Measurements from ENCODE around the gene OR13C8. TPM values are rescaled to one million over a fixed set of nuclear protein-coding genes. Genes with fewer than 3 reads are reported as not detected.

OR13C8 gene
- total RNA-seq, 6 experiments from 2014 or later, result not detected

DNA sequence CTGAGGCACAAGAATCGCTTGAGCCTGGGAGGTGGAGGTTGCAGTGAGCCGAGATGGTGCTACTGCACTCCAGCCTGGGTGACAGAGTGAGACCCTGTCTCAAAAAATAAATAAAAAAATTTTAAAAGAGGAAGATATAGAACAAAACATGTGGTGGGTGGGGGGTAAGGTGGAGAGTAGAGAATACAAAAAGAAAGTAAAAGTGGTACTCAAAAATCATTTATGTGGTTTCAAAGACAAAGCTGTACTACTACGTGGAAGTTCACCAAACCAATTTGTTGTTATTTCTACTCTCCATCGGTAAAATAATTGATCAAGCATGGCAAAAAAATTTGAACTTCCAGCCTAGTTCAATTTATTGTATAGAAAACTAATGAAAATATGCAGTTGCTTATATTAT is 24.3 kb upstream of the OR13C8 start:
- intact Hi-C loops (cut with DNase I), result no loop called here

GRCh38 chr9:104553261-104553660 is 15.7 kb upstream of the OR13C8 start:
- ATAC-seq (no peak), DNase-seq (no peak)
- 13% methylated on average over 1 of the region's 1 CpG for WGBS (ENCODE audit: insufficient coverage, low coverage, low lambda C conversion rate, missing lambda C conversion rate)
- no peaks in the 10 kb centered on the region for H3K9me3 ChIP-seq
- no peaks in the 10 kb centered on the region for H3K4me1 ChIP-seq
- no peaks in the 10 kb centered on the region for H3K27me3 ChIP-seq
- TF ChIP-seq POLR2A (IDR thresholded peaks at IDR 0.05), result no peak
- TF ChIP-seq, protein P1, sequence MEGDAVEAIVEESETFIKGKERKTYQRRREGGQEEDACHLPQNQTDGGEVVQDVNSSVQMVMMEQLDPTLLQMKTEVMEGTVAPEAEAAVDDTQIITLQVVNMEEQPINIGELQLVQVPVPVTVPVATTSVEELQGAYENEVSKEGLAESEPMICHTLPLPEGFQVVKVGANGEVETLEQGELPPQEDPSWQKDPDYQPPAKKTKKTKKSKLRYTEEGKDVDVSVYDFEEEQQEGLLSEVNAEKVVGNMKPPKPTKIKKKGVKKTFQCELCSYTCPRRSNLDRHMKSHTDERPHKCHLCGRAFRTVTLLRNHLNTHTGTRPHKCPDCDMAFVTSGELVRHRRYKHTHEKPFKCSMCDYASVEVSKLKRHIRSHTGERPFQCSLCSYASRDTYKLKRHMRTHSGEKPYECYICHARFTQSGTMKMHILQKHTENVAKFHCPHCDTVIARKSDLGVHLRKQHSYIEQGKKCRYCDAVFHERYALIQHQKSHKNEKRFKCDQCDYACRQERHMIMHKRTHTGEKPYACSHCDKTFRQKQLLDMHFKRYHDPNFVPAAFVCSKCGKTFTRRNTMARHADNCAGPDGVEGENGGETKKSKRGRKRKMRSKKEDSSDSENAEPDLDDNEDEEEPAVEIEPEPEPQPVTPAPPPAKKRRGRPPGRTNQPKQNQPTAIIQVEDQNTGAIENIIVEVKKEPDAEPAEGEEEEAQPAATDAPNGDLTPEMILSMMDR (IDR thresholded peaks at IDR 0.05), result no peak
- H3K4me3 ChIP-seq, result no peak overlapping the region
- intact Hi-C loops (cut with DNase I), result no loop called here
- no peaks in the 10 kb centered on the region for H3K36me3 ChIP-seq
- H3K27ac ChIP-seq, result no peak overlapping the region

More for the DNA sequence above, 24.3 kb upstream of the OR13C8 start:
- WGBS (ENCODE audit: insufficient coverage, low coverage, low lambda C conversion rate, missing lambda C conversion rate), result 86% methylated on average over 4 of the region's 4 CpGs
- no peaks in the 10 kb centered on the region for H3K4me1 ChIP-seq
- no peaks in the 10 kb centered on the region for H3K36me3 ChIP-seq
- TF ChIP-seq, protein P1 (IDR thresholded peaks at IDR 0.05), result no peak
- TF ChIP-seq POLR2A (IDR thresholded peaks at IDR 0.05), result no peak
- ATAC-seq (no peak), DNase-seq (no peak)
- H3K9me3 ChIP-seq, result no peaks in the 10 kb centered on the region
- H3K4me3 ChIP-seq, result no peak overlapping the region
- H3K27ac ChIP-seq, result no peak overlapping the region
- H3K27me3 ChIP-seq, result no peaks in the 10 kb centered on the region

DNA sequence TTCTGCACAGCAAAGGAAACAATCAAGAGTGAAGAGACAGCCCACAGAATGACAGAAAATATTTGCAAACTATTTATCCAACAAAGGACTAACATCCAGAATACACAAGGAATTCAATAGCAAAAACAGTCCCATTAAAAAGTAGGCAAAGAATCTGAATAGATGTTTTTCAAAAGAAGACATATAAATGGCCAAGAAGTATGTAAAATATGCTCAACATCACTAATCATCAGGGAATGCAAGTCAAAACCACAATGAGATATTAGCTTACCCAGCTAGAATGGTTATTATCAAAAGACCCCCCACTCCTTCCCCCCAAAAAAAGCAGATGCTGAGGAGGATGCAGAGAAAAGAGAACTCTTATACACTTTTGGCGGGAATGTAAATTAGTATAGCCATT is 13.4 kb upstream of the OR13C8 start:
- no peak for ATAC-seq
- Histone ChIP-seq H3K27ac (no peak overlapping the region), H3K27me3 (no peaks in the 10 kb centered on the region), H3K36me3 (no peaks in the 10 kb centered on the region), H3K4me3 (no peak overlapping the region), H3K4me1 (no peaks in the 10 kb centered on the region), H3K9me3 (no peaks in the 10 kb centered on the region)
- 91% methylated on average over 1 of the region's 1 CpG for WGBS (ENCODE audit: insufficient coverage, low coverage, low lambda C conversion rate, missing lambda C conversion rate)
- TF ChIP-seq, protein P1 (IDR thresholded peaks at IDR 0.05), result no peak
- TF ChIP-seq POLR2A (IDR thresholded peaks at IDR 0.05), result no peak
- no peak for DNase-seq
- intact Hi-C loops (cut with DNase I), result no loop called here

- H3K4me3 ChIP-seq, result no peak overlapping the region
- H3K27ac ChIP-seq, result no peak overlapping the region
- no peaks in the 10 kb centered on the region for H3K27me3 ChIP-seq
- 79% methylated on average over 3 of the region's 8 CpGs for WGBS (ENCODE audit: insufficient coverage, low coverage, low lambda C conversion rate, missing lambda C conversion rate)
- H3K9me3 ChIP-seq, result no peaks in the 10 kb centered on the region
- no peak for DNase-seq
- TF ChIP-seq, protein P1 (IDR thresholded peaks at IDR 0.05), result no peak
- no peak for TF ChIP-seq POLR2A (IDR thresholded peaks at IDR 0.05)
- no peaks in the 10 kb centered on the region for H3K4me1 ChIP-seq
- intact Hi-C loops (cut with DNase I), result no loop called here
- no peak for ATAC-seq
- no peaks in the 10 kb centered on the region for H3K36me3 ChIP-seq
These were observed 11.9 kb upstream of the OR13C8 start for GRCh38 chr9:104556830-104557634.
